A549 (cell line): Measurements from ENCODE around the gene MSANTD1. TPM values are rescaled to one million over a fixed set of nuclear protein-coding genes. Genes with fewer than 3 reads are reported as not detected.

ENCODE experiments used
- ATAC-seq, 2 experiments: fragments of 200-7000 bp in 1 of 2; fragments of >200 bp in 1 of 2; cut with Nextera tagmentation in 1 of 2; cut with Tn5 transposase in 1 of 2; 3 replicates each; pipeline versions ENCODE4 v1.8.0 to v1.9.1; 2018 to 2020; ENCODE audit warnings: mild to moderate bottlenecking in 1 of 2, moderate library complexity in 1 of 2
- CTCF ChIA-PET: fragments of 300-600 bp; sonication (Branson Sonifier 250); formaldehyde crosslinking; extraction: SDS; loops from one replicate; lab custom pipeline; 2021; ENCODE audit warnings: antibody characterized with exemption, inconsistent platforms; lab: Yijun Ruan, JAX
- POLR2A ChIA-PET: fragments of 350-600 bp; formaldehyde crosslinking; extraction: SDS; loops from one replicate; lab custom pipeline; 2021; ENCODE audit warnings: antibody characterized with exemption, inconsistent platforms; lab: Yijun Ruan, JAX
- DNase-seq, 2 experiments: peaks; one replicate each; pipeline versions ENCODE4 v3.0.0 to v3.0.0-alpha.2; 2011 to 2016; ENCODE audit warnings: low read depth in 1 of 2, low spot score in 1 of 2
- FAIRE-seq: peaks from 2 replicates; lab custom pipeline; 2011; peaks lifted over from hg19 to GRCh38; lab: Jason Lieb, UNC
- H3K27ac ChIP-seq, 2 experiments: fragments of >200 bp; sonication (Bioruptor Twin); formaldehyde crosslinking; 3 replicates each; pipeline ENCODE4 v1.5.1; 2016 to 2017
- H3K4me1 ChIP-seq: fragments of >200 bp; sonication (Bioruptor Twin); formaldehyde crosslinking; 3 replicates; pipeline ENCODE4 v1.6.1; 2016
- H3K4me2 ChIP-seq: fragments of >200 bp; sonication (Bioruptor Twin); formaldehyde crosslinking; 3 replicates; pipeline ENCODE4 v1.6.1; 2016
- H3K4me3 ChIP-seq: fragments of >200 bp; sonication (Bioruptor Twin); formaldehyde crosslinking; 3 replicates; pipeline ENCODE4 v1.5.1; 2016
- H3K9me3 ChIP-seq: fragments of >200 bp; sonication (Bioruptor Twin); formaldehyde crosslinking; 3 replicates; pipeline ENCODE4 v1.6.1; 2016
- CEBPB ChIP-seq, 2 experiments: fragments of >200 bp in 1 of 2; sonication (Bioruptor Twin) in 1 of 2; formaldehyde crosslinking in 1 of 2; IDR thresholded peaks; 2 replicates each; pipeline ENCODE4 v1.6.1; 2012 to 2016
- CHD2 ChIP-seq: fragments of 150-350 bp; IDR thresholded peaks from 2 replicates; pipeline ENCODE4 v1.6.1; 2014; ENCODE audit warnings: low read length; ENCODE audit not compliant: partially characterized antibody
- CHD4 ChIP-seq: fragments of 200-600 bp; sonication (generic); IDR thresholded peaks from 2 replicates; pipeline ENCODE4 v1.6.1; 2016; ENCODE audit warnings: antibody characterized with exemption, mild to moderate bottlenecking, borderline replicate concordance
- EHF ChIP-seq: fragments of 250-450 bp; sonication (Bioruptor Pico); IDR thresholded peaks from 2 replicates; pipeline ENCODE4 v1.5.0; 2020; ENCODE audit warnings: mild to moderate bottlenecking
- EP300 ChIP-seq, 2 experiments: fragments of >200 bp; sonication (Bioruptor Twin); formaldehyde crosslinking; IDR thresholded peaks; 2 replicates in 1 of 2; 3 replicates in 1 of 2; pipeline ENCODE4 v1.6.1; 2016 to 2017
- FOSL2 ChIP-seq, 2 experiments: fragments of 450-650 bp in 1 of 2; fragments of >200 bp in 1 of 2; sonication (Bioruptor Twin) in 1 of 2; formaldehyde crosslinking; IDR thresholded peaks; 2 replicates each; pipeline versions ENCODE4 v1.5.0 to v1.6.1; 2016 to 2020; ENCODE audit warnings: mild to moderate bottlenecking in 1 of 2, moderate library complexity in 1 of 2
- GATA3 ChIP-seq: IDR thresholded peaks from 2 replicates; pipeline ENCODE4 v1.6.1; 2012; ENCODE audit warnings: borderline replicate concordance
- HEYL ChIP-seq: fragments of 250-450 bp; sonication (Bioruptor Pico); IDR thresholded peaks from 2 replicates; pipeline ENCODE4 v1.8.0; 2021; ENCODE audit warnings: mild to moderate bottlenecking, moderate library complexity
- HOXB13 ChIP-seq: fragments of 250-450 bp; sonication (Bioruptor Pico); IDR thresholded peaks from 2 replicates; pipeline ENCODE4 v1.5.0; 2020; ENCODE audit warnings: low read depth, mild to moderate bottlenecking, moderate library complexity
- JUNB ChIP-seq: fragments of >200 bp; sonication (Bioruptor Twin); formaldehyde crosslinking; IDR thresholded peaks from 2 replicates; pipeline ENCODE4 v1.6.1; 2016
- KDM1A ChIP-seq: fragments of 200-600 bp; sonication (generic); IDR thresholded peaks from 2 replicates; pipeline ENCODE4 v1.6.1; 2016; ENCODE audit warnings: low read depth, mild to moderate bottlenecking
- KDM5A ChIP-seq: fragments of 200-600 bp; sonication (generic); IDR thresholded peaks from 2 replicates; pipeline ENCODE4 v1.6.1; 2016; ENCODE audit warnings: antibody characterized with exemption, mild to moderate bottlenecking
- MAFK ChIP-seq: fragments of 450-650 bp; IDR thresholded peaks from 2 replicates; pipeline ENCODE4 v1.6.1; 2014; ENCODE audit not compliant: partially characterized antibody
- MYC ChIP-seq: IDR thresholded peaks from 2 replicates; pipeline ENCODE4 v1.6.1; 2012; ENCODE audit warnings: mild to moderate bottlenecking, inconsistent platforms, low read length, improper control_type of control experiment, borderline replicate concordance
- NPAS2 ChIP-seq: fragments of 250-450 bp; sonication (Bioruptor Pico); IDR thresholded peaks from 2 replicates; pipeline ENCODE4 v1.8.0; 2022; ENCODE audit warnings: mild to moderate bottlenecking, moderate library complexity, borderline replicate concordance
- RAD21 ChIP-seq, 2 experiments: fragments of >200 bp in 1 of 2; sonication (Bioruptor Twin) in 1 of 2; formaldehyde crosslinking in 1 of 2; IDR thresholded peaks in 1 of 2; conservative IDR thresholded peaks in 1 of 2; 2 replicates in 1 of 2; 3 replicates in 1 of 2; pipeline ENCODE4 v1.6.1; 2012 to 2018; ENCODE audit warnings: inconsistent platforms in 1 of 2
- RARB ChIP-seq: fragments of 250-450 bp; sonication (Bioruptor Pico); IDR thresholded peaks from 2 replicates; pipeline ENCODE4 v1.8.0; 2021; ENCODE audit warnings: mild to moderate bottlenecking, moderate library complexity
- RCOR1 ChIP-seq: fragments of 150-350 bp; IDR thresholded peaks from 2 replicates; pipeline ENCODE4 v1.6.1; 2014; ENCODE audit warnings: antibody characterized with exemption, low read length, low read depth
- RFX5 ChIP-seq: fragments of 450-650 bp; IDR thresholded peaks from 2 replicates; pipeline ENCODE4 v1.7.1; 2014; ENCODE audit warnings: antibody characterized with exemption, mild to moderate bottlenecking, moderate library complexity
- SREBF2 ChIP-seq: fragments of 450-650 bp; IDR thresholded peaks from 2 replicates; pipeline ENCODE4 v1.6.1; 2014; ENCODE audit warnings: mild to moderate bottlenecking, moderate library complexity
- TP53 ChIP-seq: fragments of 250-450 bp; sonication (Bioruptor Pico); IDR thresholded peaks from 2 replicates; pipeline ENCODE4 v1.5.0; 2021; ENCODE audit warnings: mild to moderate bottlenecking, moderate library complexity
- ZFP36 ChIP-seq: fragments of 450-650 bp; IDR thresholded peaks from 2 replicates; pipeline ENCODE4 v1.6.1; 2014; ENCODE audit warnings: borderline replicate concordance; ENCODE audit not compliant: partially characterized antibody
- ZSCAN20 ChIP-seq: fragments of 250-450 bp; sonication (Bioruptor Pico); IDR thresholded peaks from 2 replicates; pipeline ENCODE4 v1.8.0; 2022; ENCODE audit warnings: mild to moderate bottlenecking, moderate library complexity
- WGBS: methylation state at CpG from one replicate; pipeline ENCODE4 v1.1.6; 2017; ENCODE audit errors: missing lambda C conversion rate; 5-methylcytosine and 5-hydroxymethylcytosine counted together
- polyA plus RNA-seq, 4 experiments: library from polyadenylated mRNA; depleted of rRNA in 3 of 4; stranded (reverse); fragments of >200 nt; fragmentation: RNase III in 1 of 4; extraction: RNeasy Plus Mini Kit Qiagen cat#74134 plus additional on column Dnase treatment in 1 of 4; gene quantifications; 2 replicates in 3 of 4; 3 replicates in 1 of 4; pipeline ENCODE4 v1.2.3, GENCODE V29; 2011 to 2017
- TF ChIP-seq, protein P1 (sequence below): fragments of >200 bp; sonication (Bioruptor Twin); formaldehyde crosslinking; IDR thresholded peaks from 3 replicates; pipeline ENCODE4 v1.6.1; 2016
- TF ChIP-seq, protein P2 (sequence below): IDR thresholded peaks from 2 replicates; pipeline ENCODE4 v1.6.1; 2012
- TF ChIP-seq, protein P3 (sequence below): fragments of 150-350 bp; IDR thresholded peaks from 2 replicates; pipeline ENCODE4 v1.6.1; 2014; ENCODE audit warnings: low read depth, mild to moderate bottlenecking, low read length
- TF ChIP-seq, protein P4 (sequence below): IDR thresholded peaks from 2 replicates; pipeline ENCODE4 v1.6.1; 2012

The MSANTD1 gene
- polyA plus RNA-seq, 2 of the 4 experiments (the other 2 are of a cell fraction), result 0.08 to 0.12 TPM

DNA sequence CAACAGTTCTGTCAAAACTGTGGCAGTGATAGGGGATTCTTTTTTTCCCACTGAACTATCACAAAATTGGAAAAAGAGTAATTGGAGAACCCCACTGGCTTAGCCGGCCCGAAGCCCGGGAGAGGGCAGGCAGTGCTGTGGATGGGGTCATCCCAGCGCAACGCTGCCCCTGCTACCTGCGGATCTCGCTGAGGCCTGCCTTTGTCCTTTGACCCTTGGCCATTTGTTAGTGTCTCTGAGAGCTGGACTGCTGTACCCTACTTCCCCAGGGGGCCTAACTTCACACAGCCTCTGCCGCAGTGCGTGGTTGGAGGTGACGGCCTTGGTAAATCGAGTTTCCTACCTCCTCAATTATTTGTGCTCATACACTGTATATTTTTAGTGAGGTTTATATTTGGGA is 43.0 kb upstream of the MSANTD1 start:
- H3K9me3 ChIP-seq, result no peaks in the 10 kb centered on the region
- H3K4me1 ChIP-seq, result no peaks in the 10 kb centered on the region
- ChIA-PET CTCF (no interaction called here), POLR2A (no interaction called here)
- no peak for TF ChIP-seq RAD21 (conservative IDR thresholded peaks at IDR 0.05 in 1 of 2, IDR thresholded peaks at IDR 0.05 in 1 of 2)
- TF ChIP-seq CHD4, result no peak
- no peak for TF ChIP-seq SREBF2
- no peak for TF ChIP-seq KDM5A
- TF ChIP-seq, protein P1, sequence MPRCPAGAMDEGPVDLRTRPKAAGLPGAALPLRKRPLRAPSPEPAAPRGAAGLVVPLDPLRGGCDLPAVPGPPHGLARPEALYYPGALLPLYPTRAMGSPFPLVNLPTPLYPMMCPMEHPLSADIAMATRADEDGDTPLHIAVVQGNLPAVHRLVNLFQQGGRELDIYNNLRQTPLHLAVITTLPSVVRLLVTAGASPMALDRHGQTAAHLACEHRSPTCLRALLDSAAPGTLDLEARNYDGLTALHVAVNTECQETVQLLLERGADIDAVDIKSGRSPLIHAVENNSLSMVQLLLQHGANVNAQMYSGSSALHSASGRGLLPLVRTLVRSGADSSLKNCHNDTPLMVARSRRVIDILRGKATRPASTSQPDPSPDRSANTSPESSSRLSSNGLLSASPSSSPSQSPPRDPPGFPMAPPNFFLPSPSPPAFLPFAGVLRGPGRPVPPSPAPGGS, result no peak
- TF ChIP-seq ZSCAN20 (CRISPR knock-in tag), result no peak
- TF ChIP-seq CHD2, result no peak
- TF ChIP-seq TP53 (CRISPR knock-in tag), result no peak
- no peak for TF ChIP-seq RCOR1
- TF ChIP-seq MYC, result no peak
- no peak for TF ChIP-seq NPAS2 (CRISPR knock-in tag)
- TF ChIP-seq JUNB, result no peak
- no peak for TF ChIP-seq RFX5
- H3K4me3 ChIP-seq, result no peak overlapping the region
- 87% methylated on average over 11 of the region's 11 CpGs for whole genome bisulfite sequencing
- no peak for ATAC-seq
- no peak overlapping the region for H3K27ac ChIP-seq
- no peak for FAIRE-seq
- H3K4me2 ChIP-seq, result no peak overlapping the region
- DNase-seq, result no peak

DNA sequence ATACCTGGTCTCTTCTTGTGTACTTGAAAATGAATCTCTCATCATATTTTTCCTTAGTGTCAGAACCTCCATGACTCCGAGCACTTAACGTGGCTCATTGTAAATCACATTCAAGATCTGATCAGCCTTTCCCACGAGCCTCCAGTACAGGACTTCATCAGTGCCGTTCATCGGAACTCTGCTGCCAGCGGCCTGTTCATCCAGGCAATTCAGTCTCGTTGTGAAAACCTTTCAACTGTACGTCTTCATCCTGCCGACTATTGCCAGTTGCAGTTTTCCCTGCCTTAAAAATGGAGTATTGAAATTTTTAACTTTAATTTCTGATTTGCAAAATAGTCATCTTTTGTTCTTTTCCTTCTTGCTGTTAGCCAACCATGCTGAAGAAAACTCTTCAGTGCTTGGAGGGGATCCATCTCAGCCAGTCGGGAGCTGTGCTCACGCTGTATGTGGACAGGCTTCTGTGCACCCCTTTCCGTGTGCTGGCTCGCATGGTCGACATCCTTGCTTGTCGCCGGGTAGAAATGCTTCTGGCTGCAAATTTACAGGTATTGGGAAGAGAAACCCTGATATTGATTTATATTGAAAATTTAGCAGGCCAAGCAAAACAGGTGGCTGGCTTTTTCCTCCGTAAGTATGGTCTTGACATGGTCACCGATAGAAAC is 42.4 kb upstream of the MSANTD1 start:
- TF ChIP-seq EHF (CRISPR knock-in tag), result no peak
- TF ChIP-seq, protein P2, sequence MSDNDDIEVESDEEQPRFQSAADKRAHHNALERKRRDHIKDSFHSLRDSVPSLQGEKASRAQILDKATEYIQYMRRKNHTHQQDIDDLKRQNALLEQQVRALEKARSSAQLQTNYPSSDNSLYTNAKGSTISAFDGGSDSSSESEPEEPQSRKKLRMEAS, result no peak
- TF ChIP-seq RARB (CRISPR knock-in tag), result no peak
- no peak for TF ChIP-seq HOXB13 (CRISPR knock-in tag)
- no peak for TF ChIP-seq MAFK
- TF ChIP-seq FOSL2 (IDR thresholded peaks at IDR 0.05), result no peak
- no peak for TF ChIP-seq FOSL2 (CRISPR knock-in tag; IDR thresholded peaks at IDR 0.05)
- no peak for TF ChIP-seq KDM1A
- no peak for TF ChIP-seq EP300 (IDR thresholded peaks at IDR 0.05)
- TF ChIP-seq, protein P3, sequence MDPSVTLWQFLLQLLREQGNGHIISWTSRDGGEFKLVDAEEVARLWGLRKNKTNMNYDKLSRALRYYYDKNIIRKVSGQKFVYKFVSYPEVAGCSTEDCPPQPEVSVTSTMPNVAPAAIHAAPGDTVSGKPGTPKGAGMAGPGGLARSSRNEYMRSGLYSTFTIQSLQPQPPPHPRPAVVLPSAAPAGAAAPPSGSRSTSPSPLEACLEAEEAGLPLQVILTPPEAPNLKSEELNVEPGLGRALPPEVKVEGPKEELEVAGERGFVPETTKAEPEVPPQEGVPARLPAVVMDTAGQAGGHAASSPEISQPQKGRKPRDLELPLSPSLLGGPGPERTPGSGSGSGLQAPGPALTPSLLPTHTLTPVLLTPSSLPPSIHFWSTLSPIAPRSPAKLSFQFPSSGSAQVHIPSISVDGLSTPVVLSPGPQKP, result no peak
- TF ChIP-seq GATA3, result no peak
- no peak for TF ChIP-seq RAD21 (conservative IDR thresholded peaks at IDR 0.05 in 1 of 2, IDR thresholded peaks at IDR 0.05 in 1 of 2)
- TF ChIP-seq HEYL (CRISPR knock-in tag), result no peak
- TF ChIP-seq CEBPB (IDR thresholded peaks at IDR 0.05), result no peak
- TF ChIP-seq ZFP36, result no peak
- TF ChIP-seq, protein P4, sequence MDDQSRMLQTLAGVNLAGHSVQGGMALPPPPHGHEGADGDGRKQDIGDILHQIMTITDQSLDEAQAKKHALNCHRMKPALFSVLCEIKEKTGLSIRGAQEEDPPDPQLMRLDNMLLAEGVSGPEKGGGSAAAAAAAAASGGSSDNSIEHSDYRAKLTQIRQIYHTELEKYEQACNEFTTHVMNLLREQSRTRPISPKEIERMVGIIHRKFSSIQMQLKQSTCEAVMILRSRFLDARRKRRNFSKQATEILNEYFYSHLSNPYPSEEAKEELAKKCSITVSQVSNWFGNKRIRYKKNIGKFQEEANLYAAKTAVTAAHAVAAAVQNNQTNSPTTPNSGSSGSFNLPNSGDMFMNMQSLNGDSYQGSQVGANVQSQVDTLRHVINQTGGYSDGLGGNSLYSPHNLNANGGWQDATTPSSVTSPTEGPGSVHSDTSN, result no peak
- TF ChIP-seq TP53 (CRISPR knock-in tag), result no peak
- no peak for TF ChIP-seq MYC
- Histone ChIP-seq H3K4me3 (no peak overlapping the region), H3K27ac (no peak overlapping the region), H3K4me1 (no peaks in the 10 kb centered on the region), H3K4me2 (no peak overlapping the region), H3K9me3 (no peaks in the 10 kb centered on the region)
- WGBS, result 93% methylated on average over 17 of the region's 18 CpGs
- POLR2A ChIA-PET, result no interaction called here
- DNase-seq (no peak), FAIRE-seq (no peak), ATAC-seq (no peak)
- CTCF ChIA-PET, result no interaction called here
